ENCODE data around the gene HFE. TPM values are rescaled to one million over a fixed set of nuclear protein-coding genes. Genes with fewer than 3 reads are reported as not detected.

HFE gene
- total and polyA plus RNA-seq, 2 of the 13 experiments (the other 11 are each of a cell fraction or from before 2014, with no cell fraction given): 3.7 to 6.3 TPM

DNA sequence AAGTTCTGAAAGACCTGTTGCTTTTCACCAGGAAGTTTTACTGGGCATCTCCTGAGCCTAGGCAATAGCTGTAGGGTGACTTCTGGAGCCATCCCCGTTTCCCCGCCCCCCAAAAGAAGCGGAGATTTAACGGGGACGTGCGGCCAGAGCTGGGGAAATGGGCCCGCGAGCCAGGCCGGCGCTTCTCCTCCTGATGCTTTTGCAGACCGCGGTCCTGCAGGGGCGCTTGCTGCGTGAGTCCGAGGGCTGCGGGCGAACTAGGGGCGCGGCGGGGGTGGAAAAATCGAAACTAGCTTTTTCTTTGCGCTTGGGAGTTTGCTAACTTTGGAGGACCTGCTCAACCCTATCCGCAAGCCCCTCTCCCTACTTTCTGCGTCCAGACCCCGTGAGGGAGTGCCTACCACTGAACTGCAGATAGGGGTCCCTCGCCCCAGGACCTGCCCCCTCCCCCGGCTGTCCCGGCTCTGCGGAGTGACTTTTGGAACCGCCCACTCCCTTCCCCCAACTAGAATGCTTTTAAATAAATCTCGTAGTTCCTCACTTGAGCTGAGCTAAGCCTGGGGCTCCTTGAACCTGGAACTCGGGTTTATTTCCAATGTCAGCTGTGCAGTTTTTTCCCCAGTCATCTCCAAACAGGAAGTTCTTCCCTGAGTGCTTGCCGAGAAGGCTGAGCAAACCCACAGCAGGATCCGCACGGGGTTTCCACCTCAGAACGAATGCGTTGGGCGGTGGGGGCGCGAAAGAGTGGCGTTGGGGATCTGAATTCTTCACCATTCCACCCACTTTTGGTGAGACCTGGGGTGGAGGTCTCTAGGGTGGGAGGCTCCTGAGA, at the start of gene HFE (continued):
- TF ChIP-seq, protein P1, sequence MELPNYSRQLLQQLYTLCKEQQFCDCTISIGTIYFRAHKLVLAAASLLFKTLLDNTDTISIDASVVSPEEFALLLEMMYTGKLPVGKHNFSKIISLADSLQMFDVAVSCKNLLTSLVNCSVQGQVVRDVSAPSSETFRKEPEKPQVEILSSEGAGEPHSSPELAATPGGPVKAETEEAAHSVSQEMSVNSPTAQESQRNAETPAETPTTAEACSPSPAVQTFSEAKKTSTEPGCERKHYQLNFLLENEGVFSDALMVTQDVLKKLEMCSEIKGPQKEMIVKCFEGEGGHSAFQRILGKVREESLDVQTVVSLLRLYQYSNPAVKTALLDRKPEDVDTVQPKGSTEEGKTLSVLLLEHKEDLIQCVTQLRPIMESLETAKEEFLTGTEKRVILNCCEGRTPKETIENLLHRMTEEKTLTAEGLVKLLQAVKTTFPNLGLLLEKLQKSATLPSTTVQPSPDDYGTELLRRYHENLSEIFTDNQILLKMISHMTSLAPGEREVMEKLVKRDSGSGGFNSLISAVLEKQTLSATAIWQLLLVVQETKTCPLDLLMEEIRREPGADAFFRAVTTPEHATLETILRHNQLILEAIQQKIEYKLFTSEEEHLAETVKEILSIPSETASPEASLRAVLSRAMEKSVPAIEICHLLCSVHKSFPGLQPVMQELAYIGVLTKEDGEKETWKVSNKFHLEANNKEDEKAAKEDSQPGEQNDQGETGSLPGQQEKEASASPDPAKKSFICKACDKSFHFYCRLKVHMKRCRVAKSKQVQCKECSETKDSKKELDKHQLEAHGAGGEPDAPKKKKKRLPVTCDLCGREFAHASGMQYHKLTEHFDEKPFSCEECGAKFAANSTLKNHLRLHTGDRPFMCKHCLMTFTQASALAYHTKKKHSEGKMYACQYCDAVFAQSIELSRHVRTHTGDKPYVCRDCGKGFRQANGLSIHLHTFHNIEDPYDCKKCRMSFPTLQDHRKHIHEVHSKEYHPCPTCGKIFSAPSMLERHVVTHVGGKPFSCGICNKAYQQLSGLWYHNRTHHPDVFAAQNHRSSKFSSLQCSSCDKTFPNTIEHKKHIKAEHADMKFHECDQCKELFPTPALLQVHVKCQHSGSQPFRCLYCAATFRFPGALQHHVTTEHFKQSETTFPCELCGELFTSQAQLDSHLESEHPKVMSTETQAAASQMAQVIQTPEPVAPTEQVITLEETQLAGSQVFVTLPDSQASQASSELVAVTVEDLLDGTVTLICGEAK (IDR thresholded peaks at IDR 0.05): no peak
- TF ChIP-seq, protein P1 (CRISPR knock-in tag; IDR thresholded peaks at IDR 0.05): peak; percentile 58; the same call in 1 of the 2 replicates
- TF ChIP-seq, protein P2, sequence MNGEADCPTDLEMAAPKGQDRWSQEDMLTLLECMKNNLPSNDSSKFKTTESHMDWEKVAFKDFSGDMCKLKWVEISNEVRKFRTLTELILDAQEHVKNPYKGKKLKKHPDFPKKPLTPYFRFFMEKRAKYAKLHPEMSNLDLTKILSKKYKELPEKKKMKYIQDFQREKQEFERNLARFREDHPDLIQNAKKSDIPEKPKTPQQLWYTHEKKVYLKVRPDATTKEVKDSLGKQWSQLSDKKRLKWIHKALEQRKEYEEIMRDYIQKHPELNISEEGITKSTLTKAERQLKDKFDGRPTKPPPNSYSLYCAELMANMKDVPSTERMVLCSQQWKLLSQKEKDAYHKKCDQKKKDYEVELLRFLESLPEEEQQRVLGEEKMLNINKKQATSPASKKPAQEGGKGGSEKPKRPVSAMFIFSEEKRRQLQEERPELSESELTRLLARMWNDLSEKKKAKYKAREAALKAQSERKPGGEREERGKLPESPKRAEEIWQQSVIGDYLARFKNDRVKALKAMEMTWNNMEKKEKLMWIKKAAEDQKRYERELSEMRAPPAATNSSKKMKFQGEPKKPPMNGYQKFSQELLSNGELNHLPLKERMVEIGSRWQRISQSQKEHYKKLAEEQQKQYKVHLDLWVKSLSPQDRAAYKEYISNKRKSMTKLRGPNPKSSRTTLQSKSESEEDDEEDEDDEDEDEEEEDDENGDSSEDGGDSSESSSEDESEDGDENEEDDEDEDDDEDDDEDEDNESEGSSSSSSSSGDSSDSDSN (CRISPR knock-in tag; IDR thresholded peaks at IDR 0.05): peak; percentile 78
- TF ChIP-seq ZFP37 (CRISPR knock-in tag; IDR thresholded peaks at IDR 0.05; ENCODE audit: borderline replicate concordance) (no peak), XBP1 (CRISPR knock-in tag; IDR thresholded peaks at IDR 0.05) (no peak), NFE2L1 (CRISPR knock-in tag; IDR thresholded peaks at IDR 0.05; ENCODE audit: borderline replicate concordance) (no peak), ELF3 (CRISPR knock-in tag; IDR thresholded peaks at IDR 0.05) (peak; percentile 75), HOXA7 (CRISPR knock-in tag; IDR thresholded peaks at IDR 0.05) (no peak), ZBTB46 (CRISPR knock-in tag; IDR thresholded peaks at IDR 0.05; ENCODE audit: borderline replicate concordance) (no peak), HOXA3 (CRISPR knock-in tag; IDR thresholded peaks at IDR 0.05) (0 out of 2 replicates have a peak, but pooled peaks have one; percentile 9), ZNF569 (CRISPR knock-in tag; IDR thresholded peaks at IDR 0.05; ENCODE audit: borderline replicate concordance) (no peak; the same call in 1 of the 2 replicates), NR3C1 (CRISPR knock-in tag; IDR thresholded peaks at IDR 0.05) (no peak), FOXP1 (IDR thresholded peaks at IDR 0.05) (no peak), FOXP1 (CRISPR knock-in tag; IDR thresholded peaks at IDR 0.05) (no peak), HNF4G (IDR thresholded peaks at IDR 0.05; ENCODE audit: borderline replicate concordance, low read depth, low read length) (no peak), HNF4G (CRISPR knock-in tag; IDR thresholded peaks at IDR 0.05; ENCODE audit: borderline replicate concordance, low read depth) (no peak), U2AF1 (optimal IDR thresholded peaks at IDR 0.05; ENCODE audit: low read depth, low read length) (peak; percentile 83)
